DND-41 (cell line): ENCODE data around the gene PGF.

ENCODE experiments used
- CTCF ChIP-seq: IDR thresholded peaks from 2 replicates; pipeline ENCODE4 v1.5.1; 2012; ENCODE audit warnings: borderline replicate concordance, low read length, moderate library complexity, mild to moderate bottlenecking; ENCODE audit not compliant: poor library complexity, severe bottlenecking; ENCODE audit errors: extremely low read depth
- EZH2 ChIP-seq: IDR thresholded peaks from 3 replicates; pipeline ENCODE4 v1.6.1; 2012; ENCODE audit warnings: borderline replicate concordance, low read depth, mild to moderate bottlenecking, moderate library complexity, low read length, inconsistent platforms; ENCODE audit not compliant: severe bottlenecking

- TF ChIP-seq CTCF (no peak), EZH2 (no peak)
Measured at GRCh38 chr14:74909911-74910310, 45.5 kb downstream of the PGF start.
